ENCODE results near the gene ESYT2. TPM values are rescaled to one million over a fixed set of nuclear protein-coding genes. Genes with fewer than 3 reads are reported as not detected.
A peak's percentile ranks its signal among the peaks of the same experiment; 100 is the strongest.

ESYT2 gene
- total RNA-seq, 1 experiment from 2014 or later = 68.2 TPM

GRCh38 chr7:158706273-158706704, 123.0 kb downstream of the ESYT2 start:
- ATAC-seq (no peak), DNase-seq (ENCODE audit: low read depth, low spot score) (no peak)
- 0 out of 4 replicates have a peak overlapping the region, but pooled peaks of 1 of the 2 experiments have one; percentile 96 for H3K4me3 ChIP-seq (replicated peaks in 1 of 2; ENCODE audit: low read depth in 1 of 2, low read length in 2 of 2)
- ChIA-PET POLR2A (interaction anchor here (1.4 kb wide), 1 partner anchor 9 kb away, joined by 4 read pairs; no protein-coding TSS in a partner anchor), RAD21 (ENCODE audit: low non-redundant PET in 1 of 2, low total read pairs in 2 of 2, uncharacterized antibody in 2 of 2, unreplicated experiment in 2 of 2) (no interaction called here), CTCF (no interaction called here)
- no peaks in the 10 kb centered on the region for H3K9me2 ChIP-seq (ENCODE audit: insufficient read depth)
- no peaks in the 10 kb centered on the region for H4K20me1 ChIP-seq (ENCODE audit: insufficient read depth)
- no peak overlapping the region for H3K9ac ChIP-seq (ENCODE audit: low read length)
- peak overlapping the region; percentile 87 for H3K4me2 ChIP-seq (ENCODE audit: low read length)
- no TSS peak for BruUV-seq (replicated peaks)
- H3K27ac ChIP-seq (ENCODE audit: low read depth, low read length) = no peak overlapping the region
- no peak for TF ChIP-seq EZH2phosphoT487 (IDR thresholded peaks at IDR 0.05; ENCODE audit: borderline replicate concordance)
- no peak for TF ChIP-seq ZFX (IDR thresholded peaks at IDR 0.05)
- no peak for TF ChIP-seq JUND (IDR thresholded peaks at IDR 0.05)
- TF ChIP-seq SRF (IDR thresholded peaks at IDR 0.05; ENCODE audit: low read depth) = no peak
- no peak for TF ChIP-seq REST (IDR thresholded peaks at IDR 0.05; ENCODE audit: low read depth)
- TF ChIP-seq EGR1 (IDR thresholded peaks at IDR 0.05; ENCODE audit: low read depth) = no peak
- TF ChIP-seq TCF7L2 (IDR thresholded peaks at IDR 0.05; ENCODE audit: borderline replicate concordance, extremely low read depth, insufficient read depth, insufficient read length) = no peak
- no peak for TF ChIP-seq FOSL1 (IDR thresholded peaks at IDR 0.05; ENCODE audit: low read depth)
- TF ChIP-seq SP1 (IDR thresholded peaks at IDR 0.05; ENCODE audit: low read depth) = no peak
- TF ChIP-seq SIN3A (IDR thresholded peaks at IDR 0.05; ENCODE audit: low read depth) = no peak
- TF ChIP-seq CEBPB (IDR thresholded peaks at IDR 0.05; ENCODE audit: low read depth) = no peak
- no peak for TF ChIP-seq RAD21 (IDR thresholded peaks at IDR 0.05; ENCODE audit: low read depth)
- no peak for TF ChIP-seq ZBTB33 (IDR thresholded peaks at IDR 0.05; ENCODE audit: extremely low read depth, insufficient replicate concordance, low read length)
- TF ChIP-seq CTCF (IDR thresholded peaks at IDR 0.05 in 2 of 3, conservative IDR thresholded peaks at IDR 0.05 in 1 of 3; ENCODE audit: borderline replicate concordance in 1 of 3, insufficient read depth in 1 of 3, low read depth in 2 of 3, low read length in 2 of 3) = no peak
- TF ChIP-seq POLR2A (IDR thresholded peaks at IDR 0.05; ENCODE audit: borderline replicate concordance, extremely low read depth, insufficient read depth, insufficient read length) = no peak
- no peak for TF ChIP-seq ATF3 (IDR thresholded peaks at IDR 0.05)
- no peaks in the 10 kb centered on the region for H3K27me3 ChIP-seq (ENCODE audit: insufficient read depth, low read length)
- H3K9me3 ChIP-seq (ENCODE audit: control insufficient read depth in 1 of 2, insufficient read depth in 1 of 2, low read depth in 1 of 2, low read length in 2 of 2) = no peaks in the 10 kb centered on the region
- H3K4me1 ChIP-seq (ENCODE audit: control insufficient read depth in 1 of 2, insufficient read depth in 2 of 2, low read length in 2 of 2) = peaks cover 6 to 21% of the 10 kb centered on the region in 2 experiments; a peak in 3 of 4 replicates
- H3K79me2 ChIP-seq (ENCODE audit: insufficient read depth, low read length) = peaks cover 33% of the 10 kb centered on the region
- intact Hi-C loops (cut with micrococcal nuclease) = loop anchor here (10.0 kb wide), 1 partner anchor 119 kb away; the partner anchor contains the start of gene ESYT2
- H3K36me3 ChIP-seq (ENCODE audit: control insufficient read depth in 1 of 2, insufficient read depth in 2 of 2, low read length in 2 of 2) = peaks cover 3 to 6% of the 10 kb centered on the region in 2 experiments; a peak in 2 of 4 replicates
- no peak overlapping the region for H2AFZ ChIP-seq (ENCODE audit: low read depth, low read length, poor library complexity, severe bottlenecking)

Data from HCT116 (cell line).